HG03280 (cell line): ENCODE data around the gene NCKAP5.

Source experiments
- ATAC-seq: cut with Tn5 transposase; IDR thresholded peaks from one replicate; pipeline ENCODE4 v1.9.1; 2021; ENCODE audit warnings: mild to moderate bottlenecking, moderate library complexity; ENCODE audit not compliant: unreplicated experiment

The NCKAP5 gene

GRCh38 chr2:133574620-133575019 is 6.4 kb upstream of the NCKAP5 start:
- no peak for ATAC-seq

- no peak for ATAC-seq
Measured at GRCh38 chr2:133574186-133574585, 5.9 kb upstream of the NCKAP5 start.

- no peak for ATAC-seq
Measured at GRCh38 chr2:133573491-133574162, 5.4 kb upstream of the NCKAP5 start.

GRCh38 chr2:133571249-133571648 is 3.0 kb upstream of the NCKAP5 start:
- ATAC-seq: no peak

- no peak for ATAC-seq
Measured at GRCh38 chr2:133570542-133570941, 2.3 kb upstream of the NCKAP5 start.

- ATAC-seq: no peak
Measured at GRCh38 chr2:133569286-133569830, 1.1 kb upstream of the NCKAP5 start.

GRCh38 chr2:133568598-133568997 is 335 bp upstream of the NCKAP5 start:
- no peak for ATAC-seq

GRCh38 chr2:133562558-133562957 is 5.7 kb downstream of the NCKAP5 start:
- ATAC-seq: no peak

- ATAC-seq: no peak
Measured at GRCh38 chr2:133561045-133561852, 7.0 kb downstream of the NCKAP5 start.

GRCh38 chr2:133557614-133558013 is 10.6 kb downstream of the NCKAP5 start:
- no peak for ATAC-seq

- ATAC-seq: no peak
Measured at GRCh38 chr2:133553838-133554408, 14.3 kb downstream of the NCKAP5 start.

- ATAC-seq: no peak
Measured at GRCh38 chr2:133553251-133553650, 15.0 kb downstream of the NCKAP5 start.

GRCh38 chr2:133552821-133553220 is 15.4 kb downstream of the NCKAP5 start:
- no peak for ATAC-seq

GRCh38 chr2:133541797-133542196 is 26.5 kb downstream of the NCKAP5 start:
- no peak for ATAC-seq

- no peak for ATAC-seq
Measured at GRCh38 chr2:133541376-133541775, 26.9 kb downstream of the NCKAP5 start.

GRCh38 chr2:133532919-133533318 is 35.3 kb downstream of the NCKAP5 start:
- no peak for ATAC-seq

GRCh38 chr2:133531382-133531781 is 36.9 kb downstream of the NCKAP5 start:
- no peak for ATAC-seq

- no peak for ATAC-seq
Measured at GRCh38 chr2:133530645-133531044, 37.6 kb downstream of the NCKAP5 start.

GRCh38 chr2:133526530-133527300 is 41.5 kb downstream of the NCKAP5 start:
- no peak for ATAC-seq

- no peak for ATAC-seq
Measured at GRCh38 chr2:133525613-133526529, 42.4 kb downstream of the NCKAP5 start.
